ENCODE data around the gene ALDH5A1.
"Not testable (repeated sequence)": the region's sequence is repeated elsewhere in the genome, so short reads cannot be mapped to it uniquely, and the experiment has no call there.

The ALDH5A1 gene

GRCh38 chr6:24486065-24486464 is 8.7 kb upstream of the ALDH5A1 start:
- DNase-seq (ENCODE audit: low read depth) = no peak

GRCh38 chr6:24489470-24489869 is 5.3 kb upstream of the ALDH5A1 start, which contains the start of gene GPLD1:
TSS of gene GPLD1 (minus strand) at chr6:24489578. CDS start at chr6:24489511, 67 bp downstream.
- no peak for DNase-seq (ENCODE audit: low read depth)

DNA sequence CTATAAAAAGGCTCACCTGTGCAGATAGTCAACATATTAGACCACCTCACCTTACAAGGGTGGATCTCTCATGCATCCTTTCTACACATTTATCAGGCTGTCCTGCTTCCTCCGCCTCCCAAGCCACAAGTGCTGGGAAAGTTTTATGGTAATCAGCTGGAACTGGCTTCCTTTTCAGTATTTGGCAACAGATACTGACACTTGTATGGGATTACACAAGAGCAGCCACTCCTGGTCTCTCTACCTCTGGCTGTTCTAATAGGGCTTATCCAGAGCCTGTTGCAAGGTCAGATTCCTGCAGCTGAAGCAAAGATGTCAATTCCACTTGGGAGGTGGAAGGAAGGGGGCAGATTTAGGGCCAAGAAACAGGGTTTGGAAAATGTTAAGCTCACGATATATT is 4.9 kb upstream of the ALDH5A1 start:
- peak; percentile 59 for DNase-seq (ENCODE audit: low read depth)

DNA sequence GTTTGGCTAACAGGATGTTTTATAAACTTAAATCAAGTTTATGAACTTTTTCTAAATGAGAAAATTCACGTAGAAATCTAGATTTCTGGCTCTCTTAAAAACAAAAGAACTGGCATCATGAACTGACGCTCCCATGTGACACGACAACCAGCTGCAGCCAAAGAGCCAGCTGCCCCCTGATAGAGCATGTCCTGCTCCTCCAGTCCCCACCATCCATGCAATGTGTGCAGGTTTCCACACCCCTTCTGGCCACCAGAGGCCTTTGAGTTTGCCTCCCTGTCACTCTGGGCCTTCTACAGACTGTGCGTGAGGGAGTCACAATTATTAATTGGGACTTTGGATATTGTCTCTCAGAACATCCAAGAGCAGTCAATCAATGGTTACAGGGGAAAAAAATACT is 3.8 kb upstream of the ALDH5A1 start:
- DNase-seq (ENCODE audit: low read depth) = no peak

GRCh38 chr6:24492475-24492874 is 2.3 kb upstream of the ALDH5A1 start:
- DNase-seq (ENCODE audit: low read depth) = peak; percentile 26

GRCh38 chr6:24493945-24494820 is 586 bp upstream of the ALDH5A1 start:
- DNase-seq (ENCODE audit: low read depth) = no peak

DNA sequence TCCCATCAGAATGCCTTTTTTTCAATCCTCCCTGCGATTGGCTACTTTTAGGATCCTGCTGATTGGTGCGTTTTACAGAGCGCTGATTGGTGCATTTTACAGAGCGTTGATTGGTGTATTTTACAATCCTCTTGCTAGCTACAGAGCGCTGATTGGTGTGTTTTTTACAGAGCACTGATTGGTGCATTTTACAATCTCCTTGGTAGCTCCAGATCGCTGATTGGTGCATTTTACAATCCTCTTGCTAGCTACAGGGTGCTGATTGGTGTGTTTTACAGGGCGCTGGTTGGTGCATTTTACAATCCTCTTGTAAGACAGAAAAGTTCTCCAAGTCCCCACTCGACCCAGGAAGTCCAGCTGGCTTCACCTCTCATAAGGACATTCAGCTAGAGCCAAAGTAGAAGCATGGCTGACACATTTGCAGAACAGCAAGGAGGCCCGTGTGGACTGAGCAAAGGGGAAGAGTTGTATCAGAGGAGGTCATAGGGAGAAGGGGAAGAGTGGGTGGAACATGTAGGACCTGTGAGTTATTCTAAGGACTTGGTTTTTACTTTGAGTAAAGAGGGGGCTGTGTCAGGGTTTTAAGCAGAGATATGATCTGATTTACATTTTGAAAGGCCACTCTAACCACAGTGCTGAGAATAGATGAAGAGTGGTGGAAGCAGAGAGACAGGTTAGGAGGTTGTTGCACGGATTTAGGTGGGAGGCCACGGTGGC is 2.6 kb downstream of the ALDH5A1 start:
- no peak for DNase-seq (ENCODE audit: low read depth)

GRCh38 chr6:24500683-24501082 is 5.9 kb downstream of the ALDH5A1 start:
- no peak for DNase-seq (ENCODE audit: low read depth)

DNA sequence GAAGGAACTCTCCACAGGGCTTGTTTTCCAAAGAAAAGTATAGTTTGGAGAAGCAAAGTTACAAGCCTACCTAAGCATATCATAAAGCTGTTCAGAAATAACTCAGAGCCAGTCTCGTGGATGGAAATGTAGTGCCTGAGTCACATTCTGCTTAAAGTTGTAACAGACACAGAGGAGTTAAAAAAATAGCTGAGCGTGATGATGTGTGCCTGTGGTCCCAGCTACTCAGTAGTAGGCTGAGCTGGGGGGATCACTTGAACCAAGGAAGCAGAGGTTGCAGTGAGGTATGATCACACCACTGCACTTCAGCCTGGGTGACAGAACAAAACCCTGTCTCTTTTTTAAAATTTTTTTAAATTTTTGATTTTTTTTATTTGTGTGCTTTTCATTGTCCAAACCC is 6.6 kb downstream of the ALDH5A1 start:
- DNase-seq (ENCODE audit: low read depth) = no peak

DNA sequence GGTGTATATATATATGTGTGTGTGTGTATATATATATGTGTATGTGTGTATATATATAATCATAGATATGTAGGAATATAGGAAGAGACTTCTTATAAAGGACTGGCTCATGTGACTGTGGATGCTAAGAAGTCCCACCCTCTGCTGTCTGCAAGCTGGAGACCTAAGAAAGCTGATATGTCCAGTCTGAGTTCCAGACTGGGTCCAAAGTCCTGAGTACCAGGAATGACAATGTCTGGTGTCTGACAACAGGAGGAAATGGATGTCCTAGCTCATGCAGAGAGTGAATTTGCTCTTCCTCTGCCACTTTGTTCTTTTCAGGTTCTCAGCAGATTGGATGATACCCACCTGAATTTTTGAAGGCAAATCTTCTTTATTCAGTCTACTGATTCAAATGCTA is 7.1 kb downstream of the ALDH5A1 start:
- no peak for DNase-seq (ENCODE audit: low read depth)

- no peak for DNase-seq (ENCODE audit: low read depth)
Measured at GRCh38 chr6:24504287-24504648, 9.5 kb downstream of the ALDH5A1 start.

DNA sequence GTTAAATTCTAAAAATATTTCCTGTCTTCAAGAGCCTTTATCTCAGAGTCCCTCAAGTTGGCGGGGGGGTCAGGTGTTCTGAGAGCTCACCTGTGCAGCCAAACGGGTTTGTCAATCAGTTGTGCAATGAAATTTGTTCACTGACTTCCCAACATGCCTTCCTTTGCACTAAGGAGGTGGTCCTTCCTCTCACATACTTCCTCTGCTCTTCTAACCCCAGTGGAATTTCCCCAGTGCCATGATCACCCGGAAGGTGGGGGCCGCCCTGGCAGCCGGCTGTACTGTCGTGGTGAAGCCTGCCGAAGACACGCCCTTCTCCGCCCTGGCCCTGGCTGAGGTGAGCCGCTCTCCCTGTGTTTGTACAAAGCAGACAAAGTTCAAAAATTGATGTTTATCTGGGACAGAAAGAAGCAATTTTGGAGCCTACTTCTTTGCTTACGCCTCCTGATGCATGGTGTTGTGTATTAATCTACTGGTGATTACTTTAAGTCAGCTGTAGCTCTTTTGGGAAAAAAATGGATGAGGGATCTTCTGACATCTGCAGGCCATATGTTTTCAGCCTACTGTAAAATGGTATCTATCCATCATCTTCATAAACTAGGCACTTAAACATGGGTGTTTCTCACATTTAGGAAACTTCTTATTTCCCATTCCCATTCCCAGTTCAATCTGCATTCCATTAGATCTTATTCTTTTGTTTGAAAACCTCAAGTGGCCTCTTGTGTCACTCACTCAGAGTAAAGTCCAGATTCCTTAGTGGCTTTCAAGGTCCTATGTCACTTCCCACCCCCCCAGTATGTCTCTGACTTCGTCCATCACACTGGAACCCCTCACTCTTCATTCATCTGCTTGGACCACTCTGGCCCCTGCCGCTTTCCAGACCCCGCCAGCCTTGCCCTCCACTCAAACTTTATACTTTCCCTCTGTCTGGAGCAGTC is 10.1 kb downstream of the ALDH5A1 start:
- DNase-seq (ENCODE audit: low read depth) = no peak

DNA sequence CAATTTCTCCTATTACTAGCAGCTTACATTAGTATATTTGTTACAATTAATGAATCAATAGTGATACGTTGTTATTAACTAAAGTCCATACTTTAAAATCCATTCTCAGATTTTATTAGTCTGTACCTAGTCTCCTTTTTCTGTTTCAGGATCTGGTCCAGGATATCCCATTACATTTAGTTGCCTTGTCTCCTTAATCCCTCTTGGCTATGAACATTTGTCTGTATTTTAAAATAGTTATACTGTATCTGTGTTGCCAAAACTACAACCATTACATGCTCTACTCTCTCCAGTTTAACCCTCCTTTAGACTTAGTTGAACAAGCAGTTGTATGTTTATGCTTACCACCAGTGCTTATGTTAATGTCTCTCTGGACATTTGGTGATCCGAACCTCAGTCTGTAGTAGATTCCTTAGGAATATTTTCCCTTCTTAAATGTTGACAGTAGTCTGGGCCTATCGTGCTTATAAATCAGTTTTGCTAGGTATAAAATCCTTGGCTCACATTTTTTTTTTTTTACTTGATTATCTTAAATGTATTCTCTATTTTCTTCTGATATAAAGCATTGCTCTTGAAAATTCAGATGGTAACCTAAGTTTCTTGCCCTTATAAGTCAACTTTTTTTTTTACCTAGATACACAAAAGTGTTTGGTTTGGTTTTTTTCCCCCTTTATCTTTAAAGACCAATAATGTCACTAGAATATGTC is 12.2 kb downstream of the ALDH5A1 start:
- no peak for DNase-seq (ENCODE audit: low read depth)

- not testable (repeated sequence) for DNase-seq (ENCODE audit: low read depth)
Measured at GRCh38 chr6:24511976-24512375, 17.2 kb downstream of the ALDH5A1 start.

- DNase-seq (ENCODE audit: low read depth) = no peak
Measured at GRCh38 chr6:24513602-24514001, 18.8 kb downstream of the ALDH5A1 start.

GRCh38 chr6:24517659-24518543 is 23.1 kb downstream of the ALDH5A1 start:
- no peak for DNase-seq (ENCODE audit: low read depth)

- DNase-seq (ENCODE audit: low read depth) = peak; percentile 36
Measured at GRCh38 chr6:24520929-24521546, 26.3 kb downstream of the ALDH5A1 start.

DNA sequence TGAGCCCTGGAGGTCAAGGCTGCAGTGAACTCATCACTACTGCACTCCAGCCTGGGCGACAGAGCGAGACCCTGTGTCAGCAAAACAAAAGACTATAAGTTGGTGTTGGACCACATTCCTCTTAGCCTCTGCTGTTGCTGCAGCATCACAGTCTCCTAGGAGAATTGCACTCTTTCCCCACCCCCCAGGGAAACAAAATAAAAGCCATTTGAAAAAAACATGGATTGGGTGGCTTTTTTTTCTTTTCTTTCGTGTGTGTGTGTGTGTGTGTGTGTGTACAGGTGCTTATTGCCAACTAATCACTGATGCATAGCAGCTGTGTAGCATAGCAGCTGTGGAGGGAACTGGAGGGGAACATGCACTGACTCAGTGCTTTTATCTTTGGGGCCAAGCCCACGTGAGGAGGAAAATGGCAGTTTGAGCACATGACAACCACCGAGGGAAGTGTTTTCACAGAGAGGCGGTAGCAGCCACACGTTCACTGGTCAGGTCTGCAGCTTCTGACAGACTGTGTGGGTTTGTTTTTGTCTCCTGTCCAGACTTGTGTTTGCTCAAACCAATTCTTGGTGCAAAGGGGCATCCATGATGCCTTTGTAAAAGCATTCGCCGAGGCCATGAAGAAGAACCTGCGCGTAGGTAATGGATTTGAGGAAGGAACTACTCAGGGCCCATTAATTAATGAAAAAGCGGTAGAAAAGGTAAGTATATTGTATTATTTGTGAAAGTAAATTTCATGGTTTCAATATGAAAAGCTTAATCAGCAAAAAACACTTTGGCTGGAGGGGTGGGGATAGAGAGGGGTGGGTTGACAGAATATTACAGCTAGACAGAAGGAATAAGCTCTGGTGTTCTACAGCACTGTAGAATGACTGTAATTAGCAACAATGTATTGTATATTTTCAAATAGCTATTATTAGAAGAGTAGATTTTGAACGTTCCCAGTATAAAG is 27.7 kb downstream of the ALDH5A1 start:
- DNase-seq (ENCODE audit: low read depth) = peak; percentile 3

GRCh38 chr6:24524329-24524728 is 29.6 kb downstream of the ALDH5A1 start:
- DNase-seq (ENCODE audit: low read depth) = no peak

Data from iris pigment epithelial cell (primary cell).